ENCODE measurements around the gene IGF2BP3. TPM values are rescaled to one million over a fixed set of nuclear protein-coding genes. Genes with fewer than 3 reads are reported as not detected.
A peak's percentile ranks its signal among the peaks of the same experiment; 100 is the strongest.

The IGF2BP3 gene
- total and polyA plus RNA-seq, 8 donors = 1.8 to 63.2 (median 57.4) TPM

DNA sequence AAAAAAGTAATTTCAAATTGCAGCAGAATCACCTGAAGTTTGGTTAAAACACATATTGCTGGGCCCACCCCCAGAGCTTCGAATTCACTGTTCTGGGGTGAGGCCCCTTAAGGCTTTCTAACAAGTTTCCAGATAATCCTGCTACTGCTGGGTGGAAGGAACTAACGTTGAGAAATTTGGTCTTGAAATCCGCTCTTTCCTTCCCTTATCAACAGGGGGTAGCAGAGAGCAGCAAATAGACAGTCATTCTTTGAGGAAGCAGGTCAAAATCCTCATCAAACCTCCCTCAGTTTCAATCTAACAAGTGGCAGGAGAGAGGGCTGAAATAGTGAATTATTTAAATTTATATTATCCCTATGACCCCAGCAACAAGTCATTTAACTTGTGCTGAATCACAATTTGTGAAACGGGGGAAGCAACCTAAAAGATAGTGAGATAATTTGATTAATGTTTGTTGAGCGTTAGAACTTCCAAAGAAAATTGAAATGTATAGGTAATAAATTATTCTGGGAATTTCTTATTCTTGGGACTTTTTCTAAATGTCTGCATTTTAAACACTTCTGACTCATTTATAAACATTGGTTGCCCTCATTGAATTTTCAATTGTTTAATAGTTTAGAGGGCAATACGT is 192.8 kb downstream of the IGF2BP3 start:
- Histone ChIP-seq H3K36me3 (no peaks in the 10 kb centered on the region), H3K27ac (no peak overlapping the region), H3K4me3 (no peak overlapping the region), H3K27me3 (peaks cover 0 to 4% of the 10 kb centered on the region in 2 donors), H3K9me3 (no peaks in the 10 kb centered on the region), H3K4me1 (peaks cover 4 to 6% of the 10 kb centered on the region in 2 donors)
- TF ChIP-seq, protein P1, sequence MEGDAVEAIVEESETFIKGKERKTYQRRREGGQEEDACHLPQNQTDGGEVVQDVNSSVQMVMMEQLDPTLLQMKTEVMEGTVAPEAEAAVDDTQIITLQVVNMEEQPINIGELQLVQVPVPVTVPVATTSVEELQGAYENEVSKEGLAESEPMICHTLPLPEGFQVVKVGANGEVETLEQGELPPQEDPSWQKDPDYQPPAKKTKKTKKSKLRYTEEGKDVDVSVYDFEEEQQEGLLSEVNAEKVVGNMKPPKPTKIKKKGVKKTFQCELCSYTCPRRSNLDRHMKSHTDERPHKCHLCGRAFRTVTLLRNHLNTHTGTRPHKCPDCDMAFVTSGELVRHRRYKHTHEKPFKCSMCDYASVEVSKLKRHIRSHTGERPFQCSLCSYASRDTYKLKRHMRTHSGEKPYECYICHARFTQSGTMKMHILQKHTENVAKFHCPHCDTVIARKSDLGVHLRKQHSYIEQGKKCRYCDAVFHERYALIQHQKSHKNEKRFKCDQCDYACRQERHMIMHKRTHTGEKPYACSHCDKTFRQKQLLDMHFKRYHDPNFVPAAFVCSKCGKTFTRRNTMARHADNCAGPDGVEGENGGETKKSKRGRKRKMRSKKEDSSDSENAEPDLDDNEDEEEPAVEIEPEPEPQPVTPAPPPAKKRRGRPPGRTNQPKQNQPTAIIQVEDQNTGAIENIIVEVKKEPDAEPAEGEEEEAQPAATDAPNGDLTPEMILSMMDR (IDR thresholded peaks at IDR 0.05) = peak; percentile 59 to 70
- peak; percentile 78 for ATAC-seq
- intact Hi-C loops (cut with DNase I) = no loop called here
- peak in 2 of 4 donors; percentile 56 to 76 for DNase-seq

DNA sequence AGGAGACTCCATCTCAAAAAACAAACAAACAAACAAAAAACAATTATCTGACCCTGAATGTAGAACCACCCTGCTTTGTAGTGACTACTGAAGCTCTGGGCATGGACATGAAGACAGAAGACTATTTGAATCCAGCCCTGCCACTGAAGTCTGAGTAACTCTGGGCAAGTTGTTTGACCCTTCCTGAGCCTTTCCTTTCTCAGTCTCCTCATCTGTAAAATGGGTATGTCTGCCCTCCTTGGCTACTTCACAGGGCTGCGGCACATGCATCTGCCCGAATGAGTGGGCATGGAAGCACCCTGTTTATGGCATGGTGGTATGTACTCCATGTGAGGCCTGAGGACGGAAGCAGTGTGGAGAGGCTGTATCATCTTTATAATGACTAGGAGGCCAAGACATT is 193.3 kb downstream of the IGF2BP3 start:
- Histone ChIP-seq H3K27ac (no peak overlapping the region), H3K36me3 (no peaks in the 10 kb centered on the region), H3K27me3 (peaks cover 0 to 5% of the 10 kb centered on the region in 2 donors), H3K4me1 (peaks cover 4 to 6% of the 10 kb centered on the region in 2 donors), H3K4me3 (no peak overlapping the region), H3K9me3 (no peaks in the 10 kb centered on the region)
- intact Hi-C loops (cut with DNase I) = no loop called here
- DNase-seq (no peak), ATAC-seq (no peak)
- TF ChIP-seq, protein P1 (IDR thresholded peaks at IDR 0.05) = no peak

DNA sequence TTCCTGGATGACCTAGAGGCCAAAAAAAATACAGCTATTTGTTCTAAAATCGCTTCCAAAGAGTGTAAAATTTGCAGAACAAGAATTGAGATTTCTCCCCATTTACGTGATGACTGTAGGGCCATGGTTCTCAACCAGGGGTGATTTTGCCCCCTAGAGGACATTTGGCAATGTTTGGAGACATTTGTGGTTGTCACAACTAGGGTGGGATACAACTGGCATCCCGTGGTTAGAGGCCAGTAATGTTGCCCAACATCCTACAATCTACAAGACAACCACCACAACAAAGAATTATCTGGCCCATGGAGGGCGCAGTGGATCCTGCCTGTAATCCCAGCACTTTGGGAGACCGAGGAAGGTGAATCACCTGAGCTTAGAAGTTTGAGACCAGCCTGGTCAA is 193.9 kb downstream of the IGF2BP3 start:
- Histone ChIP-seq H3K27me3 (peaks cover 0 to 10% of the 10 kb centered on the region in 2 donors), H3K36me3 (no peaks in the 10 kb centered on the region), H3K4me1 (peaks cover 4 to 6% of the 10 kb centered on the region in 2 donors), H3K4me3 (no peak overlapping the region), H3K9me3 (no peaks in the 10 kb centered on the region), H3K27ac (no peak overlapping the region)
- no peak for DNase-seq
- intact Hi-C loops (cut with DNase I) = no loop called here
- TF ChIP-seq, protein P1 (IDR thresholded peaks at IDR 0.05) = no peak
- ATAC-seq = no peak

DNA sequence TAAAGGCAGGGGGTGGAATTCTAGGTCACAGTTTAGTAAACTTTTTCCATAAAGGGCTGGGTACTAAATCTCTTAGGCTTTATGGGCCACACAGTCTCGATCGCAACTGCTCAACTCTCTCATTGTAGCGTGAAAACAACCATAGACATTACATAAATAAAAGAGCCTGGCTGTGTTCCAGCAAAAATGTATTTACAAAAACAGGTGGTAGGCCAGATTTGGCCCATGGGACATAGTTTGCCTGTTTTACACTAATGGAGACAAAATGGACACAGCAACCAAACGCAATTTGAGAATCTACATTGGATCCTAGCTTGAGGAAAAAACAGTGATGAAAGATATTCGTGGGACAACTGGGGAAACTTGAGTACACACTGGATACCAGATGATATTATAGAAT is 194.4 kb downstream of the IGF2BP3 start:
- no peak overlapping the region for H3K4me3 ChIP-seq
- ATAC-seq (no peak), DNase-seq (no peak)
- no peaks in the 10 kb centered on the region for H3K9me3 ChIP-seq
- intact Hi-C loops (cut with DNase I) = no loop called here
- peaks cover 0 to 12% of the 10 kb centered on the region in 2 donors for H3K27me3 ChIP-seq
- H3K36me3 ChIP-seq = no peaks in the 10 kb centered on the region
- H3K4me1 ChIP-seq = peaks cover 4 to 6% of the 10 kb centered on the region in 2 donors
- H3K27ac ChIP-seq = no peak overlapping the region
- TF ChIP-seq, protein P1 (IDR thresholded peaks at IDR 0.05) = no peak

DNA sequence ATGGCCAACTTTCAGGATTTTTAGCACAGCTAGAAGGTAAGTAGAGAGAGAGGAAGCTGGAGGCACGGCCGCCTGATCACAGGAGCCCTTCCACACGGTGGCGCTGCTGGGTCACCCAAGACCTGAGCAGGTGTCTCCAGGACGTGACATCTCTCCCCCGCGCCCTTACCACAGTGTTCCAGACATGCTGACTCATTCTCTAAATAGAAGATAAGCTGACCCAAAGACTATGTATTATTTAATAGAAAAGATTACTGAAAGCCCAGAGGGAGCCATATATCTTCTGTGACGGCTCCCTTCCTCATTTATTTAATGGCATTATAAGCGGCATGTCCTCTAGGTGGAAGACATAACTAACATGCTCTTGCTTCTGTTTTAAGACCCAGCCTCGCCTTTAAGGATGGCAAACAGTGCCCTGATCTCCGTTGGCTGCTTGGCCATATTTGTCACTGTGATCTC is 197.1 kb downstream of the IGF2BP3 start:
- DNase-seq (peak; percentile 37 to 96 (median 88)), ATAC-seq (peak; percentile 99)
- H3K4me1 ChIP-seq = peaks cover 4 to 6% of the 10 kb centered on the region in 2 donors
- no peaks in the 10 kb centered on the region for H3K36me3 ChIP-seq
- H3K9me3 ChIP-seq = no peaks in the 10 kb centered on the region
- TF ChIP-seq, protein P1 (IDR thresholded peaks at IDR 0.05) = peak; percentile 77 to 82
- peaks cover 0 to 12% of the 10 kb centered on the region in 2 donors for H3K27me3 ChIP-seq
- H3K27ac ChIP-seq = no peak overlapping the region
- intact Hi-C loops (cut with DNase I) = no loop called here
- no peak overlapping the region for H3K4me3 ChIP-seq
